Tibial nerve (tissue), 4 donors: ENCODE data around the gene MMP14. TPM values are rescaled to one million over a fixed set of nuclear protein-coding genes. Genes with fewer than 3 reads are reported as not detected.
"Not testable (repeated sequence)": the region's sequence is repeated elsewhere in the genome, so short reads cannot be mapped to it uniquely, and the experiment has no call there.

Source experiments
- DNase-seq, 2 donors: peaks; one replicate each; pipeline ENCODE4 v3.0.0-alpha.2; 2019; ENCODE audit warnings: low spot score in 2 of 2
- H3K27ac ChIP-seq, 4 donors: fragments of 200-600 bp; sonication (generic) in 3 of 4; one replicate each; pipeline ENCODE4 v1.5.1; 2017 to 2019; ENCODE audit warnings: mild to moderate bottlenecking in 1 of 4
- H3K27me3 ChIP-seq, 2 donors: fragments of 200-600 bp; sonication (generic) in 1 of 2; one replicate each; pipeline versions ENCODE4 v1.5.1 to v1.6.0; 2017 to 2019
- H3K36me3 ChIP-seq, 3 donors: fragments of 200-600 bp; sonication (generic); one replicate each; pipeline ENCODE4 v1.5.1; 2018 to 2019
- H3K4me1 ChIP-seq, 4 donors: fragments of 200-600 bp; sonication (generic) in 3 of 4; one replicate each; pipeline ENCODE4 v1.5.1; 2017 to 2019
- H3K4me3 ChIP-seq, 4 donors: fragments of 200-600 bp; sonication (generic) in 3 of 4; one replicate each; pipeline ENCODE4 v1.5.1; 2017 to 2019; ENCODE audit warnings: mild to moderate bottlenecking in 1 of 4, moderate library complexity in 1 of 4
- H3K9me3 ChIP-seq, 4 donors: fragments of 200-600 bp; sonication (generic) in 3 of 4; one replicate each; pipeline ENCODE4 v1.5.1; 2017 to 2019
- CTCF ChIP-seq, 5 experiments: fragments of 200-600 bp in 3 of 5; fragments of 450-650 bp in 2 of 5; sonication (generic) in 3 of 5; IDR thresholded peaks; one replicate each; pipeline ENCODE4 v1.5.1; 2016 to 2019; ENCODE audit warnings: antibody characterized with exemption in 5 of 5, mild to moderate bottlenecking in 3 of 5, moderate library complexity in 2 of 5
- EP300 ChIP-seq, 2 donors: sonication (generic); formaldehyde crosslinking; IDR thresholded peaks; one replicate each; pipeline ENCODE4 v1.6.1; 2017; ENCODE audit warnings: antibody characterized with exemption in 2 of 2, mild to moderate bottlenecking in 1 of 2
- POLR2A ChIP-seq, 2 donors: fragments of 450-650 bp; IDR thresholded peaks; one replicate each; pipeline ENCODE4 v1.6.1; 2017; ENCODE audit warnings: antibody characterized with exemption in 2 of 2, mild to moderate bottlenecking in 2 of 2, moderate library complexity in 2 of 2
- WGBS, 2 donors: methylation state at CpG; one replicate each; pipeline ENCODE4 v1.1.5; 2018; 5-methylcytosine and 5-hydroxymethylcytosine counted together
- total RNA-seq, 4 donors: library from RNA; depleted of rRNA; stranded (reverse); fragments of >200 nt; gene quantifications; one replicate each; pipeline ENCODE4 v1.1.0, GENCODE V29; 2016

Gene MMP14
- total RNA-seq, 4 donors from 2014 or later = 101 to 222 (median 145) TPM

DNA sequence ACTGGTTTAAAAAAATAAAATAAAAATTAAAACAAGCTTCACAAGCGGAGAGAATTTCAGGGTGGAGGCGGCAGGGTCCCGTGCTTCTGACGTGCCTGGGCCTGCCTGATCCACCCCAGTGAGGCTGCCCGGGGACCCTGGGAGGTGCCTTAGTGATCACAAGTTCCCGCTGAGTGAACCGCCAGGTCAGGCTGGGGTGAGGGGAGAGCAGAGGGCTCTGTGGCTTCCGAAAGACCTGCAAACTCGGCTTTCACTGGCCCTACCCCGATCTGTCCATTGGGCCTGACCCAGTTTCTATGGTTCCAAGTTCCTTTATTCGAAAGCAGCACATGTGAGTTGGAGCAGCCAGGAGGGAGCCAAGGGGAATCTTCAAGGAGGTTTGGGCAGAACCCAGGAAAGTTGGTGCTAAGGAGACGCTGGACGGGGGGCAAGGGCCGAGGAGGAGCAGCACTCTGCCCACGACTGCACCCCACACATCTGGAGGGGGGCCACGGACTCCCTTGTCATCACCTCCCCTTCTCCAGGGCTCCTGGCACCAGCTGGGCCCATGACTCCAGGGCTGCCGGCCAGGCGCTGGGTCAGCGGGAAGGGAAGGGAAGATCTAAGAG is 12.9 kb downstream of the MMP14 start:
- TF ChIP-seq POLR2A (IDR thresholded peaks at IDR 0.05) = no peak
- peak; percentile 8 to 53 for TF ChIP-seq EP300 (IDR thresholded peaks at IDR 0.05)
- Histone ChIP-seq H3K36me3 (peaks cover 0 to 27% (median 0%) of the 10 kb centered on the region in 3 donors), H3K4me3 (peak overlapping the region in 1 of 4 donors; percentile 4), H3K9me3 (no peaks in the 10 kb centered on the region), H3K27ac (peak overlapping the region; percentile 78 to 98 (median 90)), H3K4me1 (peaks cover 10 to 91% (median 66%) of the 10 kb centered on the region in 4 donors), H3K27me3 (no peaks in the 10 kb centered on the region)
- peak; percentile 66 to 75 for DNase-seq
- 28 to 41% methylated on average over 18 to 19 of the region's 19 CpGs for WGBS, 2 donors

GRCh38 chr14:22850944-22851764 is 14.8 kb downstream of the MMP14 start:
- H3K4me1 ChIP-seq = peaks cover 10 to 75% (median 60%) of the 10 kb centered on the region in 4 donors
- no peaks in the 10 kb centered on the region for H3K27me3 ChIP-seq
- 41 to 47% methylated on average over 8 to 9 of the region's 9 CpGs for WGBS, 2 donors
- peak in 1 of 2 donors; percentile 28 for TF ChIP-seq POLR2A (IDR thresholded peaks at IDR 0.05)
- peak in 1 of 2 donors; percentile 88 for TF ChIP-seq EP300 (IDR thresholded peaks at IDR 0.05)
- TF ChIP-seq CTCF (IDR thresholded peaks at IDR 0.05) = no peak
- H3K36me3 ChIP-seq = peaks cover 0 to 8% (median 0%) of the 10 kb centered on the region in 3 donors
- H3K27ac ChIP-seq = peak overlapping the region; percentile 81 to 98 (median 90)
- peak; percentile 77 to 85 for DNase-seq
- no peaks in the 10 kb centered on the region for H3K9me3 ChIP-seq
- no peak overlapping the region for H3K4me3 ChIP-seq

DNA sequence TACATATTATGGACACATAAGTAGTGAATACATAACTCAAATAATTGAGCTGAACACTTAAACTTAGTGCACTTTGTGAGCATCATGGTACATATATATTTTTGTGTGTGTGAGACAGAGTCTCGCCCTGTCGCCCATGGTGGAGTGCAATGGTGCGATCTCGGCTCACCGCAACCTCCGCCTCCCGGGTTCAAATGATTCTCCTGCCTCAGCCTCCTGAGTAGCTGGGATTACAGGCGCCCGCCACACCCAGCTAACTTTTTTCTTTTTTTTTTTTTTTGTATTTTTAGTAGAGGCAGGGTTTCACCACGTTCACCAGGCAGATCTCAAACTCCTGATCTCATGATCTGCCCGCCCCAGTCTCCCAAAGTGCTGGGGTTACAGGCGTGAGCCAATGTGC is 15.8 kb downstream of the MMP14 start:
- H3K27ac ChIP-seq = peak overlapping the region in 2 of 4 donors; percentile 94 to 98
- WGBS, 2 donors = 83 to 88% methylated on average over 12 of the region's 12 CpGs
- not testable (repeated sequence) for H3K4me3 ChIP-seq, H3K9me3 ChIP-seq, H3K36me3 ChIP-seq, H3K27me3 ChIP-seq, DNase-seq
- peaks cover 7 to 65% (median 50%) of the 10 kb centered on the region in 4 donors for H3K4me1 ChIP-seq

GRCh38 chr14:22852599-22852939 is 16.2 kb downstream of the MMP14 start:
- Histone ChIP-seq H3K9me3 (no peaks in the 10 kb centered on the region), H3K4me3 (no peak overlapping the region), H3K4me1 (peaks cover 7 to 61% (median 47%) of the 10 kb centered on the region in 4 donors), H3K27ac (peak overlapping the region; percentile 31 to 98 (median 84)), H3K36me3 (no peaks in the 10 kb centered on the region), H3K27me3 (no peaks in the 10 kb centered on the region)
- 72 to 84% methylated on average over 2 of the region's 2 CpGs for WGBS, 2 donors
- DNase-seq = no peak
- TF ChIP-seq CTCF (IDR thresholded peaks at IDR 0.05) (no peak), POLR2A (IDR thresholded peaks at IDR 0.05) (no peak), EP300 (IDR thresholded peaks at IDR 0.05) (no peak)

- Histone ChIP-seq H3K27me3 (no peaks in the 10 kb centered on the region), H3K9me3 (no peaks in the 10 kb centered on the region), H3K4me1 (peaks cover 4 to 55% (median 41%) of the 10 kb centered on the region in 4 donors), H3K27ac (peak overlapping the region; percentile 31 to 98 (median 84)), H3K4me3 (peak overlapping the region; percentile 17 to 56 (median 34)), H3K36me3 (no peaks in the 10 kb centered on the region)
- peak; percentile 93 to 99 for DNase-seq
- WGBS, 2 donors = 1 to 2% methylated on average over 16 to 19 of the region's 20 CpGs
- peak in 1 of 2 donors; percentile 46 for TF ChIP-seq EP300 (IDR thresholded peaks at IDR 0.05)
- TF ChIP-seq CTCF (IDR thresholded peaks at IDR 0.05) = peak; percentile 89 to 99 (median 95)
- peak in 1 of 2 donors; percentile 17 for TF ChIP-seq POLR2A (IDR thresholded peaks at IDR 0.05)
Observed at GRCh38 chr14:22852940-22853767, 16.8 kb downstream of the MMP14 start.

DNA sequence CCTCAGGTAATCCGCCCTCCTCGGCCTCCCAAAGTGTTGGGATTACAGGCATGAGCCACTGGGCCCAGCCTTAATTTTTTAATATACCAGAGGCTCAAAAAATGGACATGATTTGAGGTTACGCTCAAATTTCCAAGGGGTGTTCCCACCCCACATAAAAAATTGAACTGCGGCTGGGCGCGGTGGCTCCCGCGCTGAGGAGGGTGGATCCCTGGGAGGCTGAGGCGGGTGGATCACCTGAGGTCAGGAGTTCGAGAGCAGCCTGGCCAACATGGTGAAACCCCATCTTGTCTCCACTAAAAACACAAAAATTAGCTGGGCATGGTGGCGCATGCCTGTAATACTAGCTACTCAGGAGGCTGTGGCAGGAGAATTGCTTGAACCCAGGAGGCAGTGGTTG is 17.9 kb downstream of the MMP14 start:
- 86 to 94% methylated on average over 11 of the region's 11 CpGs for WGBS, 2 donors
- H3K27me3 ChIP-seq, H3K9me3 ChIP-seq, H3K36me3 ChIP-seq, H3K27ac ChIP-seq, H3K4me3 ChIP-seq, DNase-seq: not testable (repeated sequence)
- peaks cover 4 to 44% (median 32%) of the 10 kb centered on the region in 4 donors for H3K4me1 ChIP-seq
